Skeletal muscle cell (primary cell): ENCODE measurements around the gene GPC4.

Experiments
- DNase-seq: peaks from one replicate; pipeline ENCODE4 v3.0.0-alpha.2; 2010; ENCODE audit warnings: low read depth
- H3K4me3 ChIP-seq: 2 replicates; pipeline ENCODE4 v1.5.1; 2011; ENCODE audit warnings: low read depth, mild to moderate bottlenecking, control low read depth, low read length, moderate library complexity

The GPC4 gene

GRCh38 chrX:133413218-133413925, 1.9 kb downstream of the GPC4 start:
- H3K4me3 ChIP-seq: peak overlapping the region; percentile 60
- DNase-seq: no peak

DNA sequence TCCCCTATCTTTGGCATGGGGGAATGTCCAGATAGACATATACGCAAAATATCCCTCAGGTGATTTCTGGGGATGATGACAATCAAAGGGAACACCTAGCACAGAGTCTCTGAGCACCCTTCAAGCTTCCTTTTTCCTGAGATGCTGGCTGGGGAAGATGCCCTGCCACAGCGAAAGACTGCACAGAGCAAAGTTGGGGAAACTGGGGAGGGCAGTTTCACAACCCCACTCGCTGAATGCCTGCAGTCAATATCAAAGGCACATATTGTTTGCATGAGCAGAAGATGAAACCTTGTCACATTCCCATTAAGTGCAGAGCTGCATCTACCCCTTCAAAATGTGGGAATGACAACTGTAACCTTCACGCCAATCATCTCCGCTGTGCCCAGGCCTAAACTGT, 2.6 kb downstream of the GPC4 start:
- peak overlapping the region; percentile 60 for H3K4me3 ChIP-seq
- DNase-seq: no peak

GRCh38 chrX:133412246-133412645, 3.0 kb downstream of the GPC4 start:
- H3K4me3 ChIP-seq: no peak overlapping the region
- peak; percentile 13 for DNase-seq

DNA sequence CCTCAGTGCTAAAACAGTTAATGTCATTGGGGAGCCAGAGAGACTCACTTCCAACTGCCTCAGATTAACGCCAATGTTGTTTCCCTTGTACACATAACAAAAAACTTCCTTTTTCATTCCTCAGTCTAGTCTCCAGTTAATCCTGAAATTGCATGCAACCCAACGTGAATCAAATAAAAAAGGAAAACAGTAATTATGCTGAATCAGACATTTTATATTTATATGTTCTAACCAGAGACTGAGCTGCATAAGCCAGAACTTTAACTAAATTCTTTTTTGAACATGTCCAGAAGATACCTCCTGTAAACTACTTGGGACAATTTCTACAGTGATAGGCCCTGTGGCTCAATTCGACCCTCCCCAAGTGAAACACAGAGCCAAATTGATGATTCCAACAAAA, 4.7 kb downstream of the GPC4 start:
- no peak for DNase-seq
- no peak overlapping the region for H3K4me3 ChIP-seq

DNA sequence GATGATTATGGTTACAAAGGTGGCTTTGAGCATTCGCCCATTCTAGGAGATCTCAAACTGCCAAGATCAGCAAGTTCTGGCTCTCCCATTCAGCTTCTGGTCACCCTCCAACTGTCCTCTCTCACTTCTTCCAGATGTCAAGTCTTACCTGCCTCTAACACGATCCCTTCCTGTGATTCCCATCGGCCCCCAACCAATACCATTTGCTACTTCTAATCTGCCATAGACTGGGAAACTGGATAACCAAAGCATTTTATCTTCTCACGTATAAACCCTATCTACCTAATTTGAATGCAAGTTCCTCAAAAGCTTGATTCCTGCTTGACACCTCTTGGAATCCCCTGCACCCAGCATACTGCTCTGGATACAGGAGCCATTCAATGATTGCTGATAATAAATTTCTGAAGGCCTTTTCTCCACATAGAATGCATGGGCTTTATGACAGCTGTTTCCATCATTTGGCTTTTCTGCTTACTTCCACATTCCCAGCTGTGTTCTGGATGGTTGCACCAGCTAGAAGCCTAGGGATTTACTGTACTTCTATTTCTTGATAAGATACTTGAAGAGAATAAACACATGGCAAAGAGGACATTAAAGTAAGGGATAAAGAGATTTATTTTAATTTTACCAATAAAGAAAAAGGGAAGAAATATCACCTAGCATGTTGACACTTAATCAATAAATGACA, 9.6 kb downstream of the GPC4 start:
- DNase-seq: no peak
- no peak overlapping the region for H3K4me3 ChIP-seq

DNA sequence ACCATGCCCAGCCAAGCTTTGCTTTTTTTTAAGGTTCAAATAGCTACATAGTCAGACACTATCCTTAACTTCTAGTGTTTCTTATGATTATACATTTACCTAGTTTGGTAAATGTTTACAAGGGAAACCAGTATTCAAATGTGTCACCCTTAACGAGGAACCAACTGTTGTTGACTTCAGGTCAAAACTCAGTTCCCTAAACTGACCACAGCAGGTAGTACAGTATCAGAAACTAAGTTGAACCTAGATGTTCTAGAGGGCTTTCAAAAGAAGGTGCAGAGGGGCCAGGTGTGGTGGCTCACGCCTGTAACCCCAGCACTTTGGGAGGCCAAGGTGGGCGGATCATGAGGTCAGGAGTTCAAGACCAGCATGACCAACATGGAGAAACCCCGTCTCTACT, 11.3 kb downstream of the GPC4 start:
- DNase-seq: no peak

DNA sequence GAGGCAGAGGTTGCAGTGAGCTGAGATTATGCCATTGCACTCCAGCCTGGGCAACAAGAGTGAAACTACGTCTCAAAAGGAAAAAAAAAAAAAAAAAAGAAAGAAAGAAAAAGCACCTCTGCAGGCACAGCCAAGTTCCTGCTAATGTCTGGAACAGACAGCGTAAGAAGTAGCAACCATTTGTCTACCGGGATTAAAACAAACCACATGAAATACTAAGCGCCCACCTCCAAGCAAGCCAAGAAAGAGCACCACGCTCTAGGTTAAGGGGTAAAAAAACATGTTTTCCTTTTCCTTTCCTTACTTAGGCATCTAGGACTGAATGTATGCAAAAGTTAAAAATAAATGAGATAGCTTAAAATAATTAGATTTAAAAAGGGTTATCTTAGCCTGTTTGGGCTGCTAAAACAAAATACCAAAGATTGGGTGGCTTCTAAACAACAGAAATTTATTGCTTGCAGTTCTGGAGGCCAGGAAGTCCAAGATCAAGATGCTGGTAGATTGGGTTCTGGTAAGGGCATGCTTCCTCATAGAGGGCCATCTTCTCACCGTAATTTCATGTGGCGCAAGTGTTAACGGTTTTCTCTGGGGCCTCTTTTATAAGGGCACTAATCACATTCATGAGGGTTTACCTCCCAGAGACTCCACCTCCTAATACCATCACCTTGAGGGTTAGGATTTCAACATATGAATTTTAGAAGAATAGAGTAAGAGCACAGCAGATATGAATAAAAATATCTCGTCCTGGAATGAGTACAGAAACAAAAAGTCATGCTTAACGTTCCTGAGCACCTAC, 12.3 kb downstream of the GPC4 start:
- no peak overlapping the region for H3K4me3 ChIP-seq
- DNase-seq: no peak

More for the DNA sequence above, 11.3 kb downstream of the GPC4 start:
- H3K4me3 ChIP-seq: no peak overlapping the region

GRCh38 chrX:133402042-133402453, 13.2 kb downstream of the GPC4 start:
- no peak overlapping the region for H3K4me3 ChIP-seq
- DNase-seq: peak; percentile 78

DNA sequence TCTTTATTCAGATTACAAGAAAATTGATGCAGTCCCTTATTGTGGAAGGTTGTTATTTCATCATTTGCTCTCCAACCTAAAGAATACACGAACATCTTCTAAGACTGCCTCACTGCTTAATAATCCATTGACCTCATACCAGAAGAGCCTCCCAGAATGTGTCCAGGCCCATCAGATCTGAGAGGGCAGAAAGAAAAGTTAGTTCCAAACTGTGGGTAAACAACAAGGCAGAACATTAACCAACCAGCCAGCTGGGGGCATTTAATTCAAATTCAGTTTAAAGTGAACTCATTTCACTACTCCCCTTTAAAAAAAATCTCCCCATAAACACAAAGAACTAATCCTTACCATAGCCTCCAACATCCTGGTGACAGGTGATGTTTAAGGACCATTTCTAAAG, 13.8 kb downstream of the GPC4 start:
- peak; percentile 40 for DNase-seq
- no peak overlapping the region for H3K4me3 ChIP-seq

GRCh38 chrX:133399411-133399810, 15.9 kb downstream of the GPC4 start:
- DNase-seq: no peak
- H3K4me3 ChIP-seq: no peak overlapping the region

DNA sequence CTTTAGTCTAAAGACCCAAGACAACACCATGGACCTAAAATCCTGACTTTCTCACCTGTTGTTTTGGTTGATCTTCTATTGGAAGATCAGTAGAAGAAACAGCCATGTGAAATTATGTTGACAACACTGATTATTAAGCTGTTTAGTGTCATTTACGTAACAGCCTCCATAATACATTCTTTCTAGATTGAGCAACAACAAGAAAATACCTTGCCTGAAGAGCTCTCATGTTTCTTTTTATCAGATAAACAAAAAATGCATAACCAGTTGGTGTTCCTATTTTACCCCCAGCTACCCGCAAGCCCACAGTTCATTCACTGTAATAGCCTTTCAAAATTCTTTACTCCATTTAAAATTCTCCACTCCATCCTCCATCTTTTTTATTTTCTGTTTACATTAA, 20.5 kb downstream of the GPC4 start:
- DNase-seq: no peak
- H3K4me3 ChIP-seq: no peak overlapping the region

DNA sequence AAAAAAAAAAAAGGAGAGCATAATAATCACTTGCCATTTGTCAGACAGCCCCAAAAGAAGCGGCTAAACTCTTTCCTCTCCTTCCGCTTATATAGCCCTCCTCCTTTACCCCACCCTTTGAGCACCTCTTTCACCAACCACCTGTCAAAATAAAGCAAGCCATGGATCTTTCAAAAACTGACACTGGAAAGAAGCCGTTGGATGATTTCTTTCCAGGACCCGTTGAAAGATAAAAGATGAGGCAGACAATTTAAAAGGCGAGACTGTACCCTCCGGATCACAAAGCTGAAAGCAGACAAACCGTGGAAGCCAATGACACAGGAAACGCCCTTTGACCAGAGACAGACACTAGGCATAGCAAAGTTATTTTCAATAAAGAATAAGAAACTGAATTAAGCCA, 22.6 kb downstream of the GPC4 start:
- DNase-seq: no peak
- H3K4me3 ChIP-seq: no peak overlapping the region

DNA sequence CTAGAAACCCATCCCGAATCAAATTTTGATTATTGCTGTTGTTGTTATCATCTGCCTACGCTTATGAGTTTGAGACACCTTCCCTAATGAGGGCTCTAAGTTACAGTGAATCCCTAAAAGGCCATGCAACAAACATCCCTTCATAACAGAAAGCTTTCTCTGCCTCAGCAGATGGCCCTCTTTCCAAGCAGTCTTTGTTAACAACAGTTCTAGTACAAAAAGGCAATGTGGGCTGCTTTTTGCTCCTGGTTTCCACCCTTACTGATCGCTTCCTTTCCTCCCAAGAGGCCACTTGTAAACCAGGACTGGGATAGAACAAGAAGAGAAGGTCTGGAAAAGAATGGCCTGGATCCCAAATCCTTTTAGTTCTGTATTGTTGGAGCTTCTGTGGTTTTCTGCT, 24.2 kb downstream of the GPC4 start:
- H3K4me3 ChIP-seq: no peak overlapping the region

DNA sequence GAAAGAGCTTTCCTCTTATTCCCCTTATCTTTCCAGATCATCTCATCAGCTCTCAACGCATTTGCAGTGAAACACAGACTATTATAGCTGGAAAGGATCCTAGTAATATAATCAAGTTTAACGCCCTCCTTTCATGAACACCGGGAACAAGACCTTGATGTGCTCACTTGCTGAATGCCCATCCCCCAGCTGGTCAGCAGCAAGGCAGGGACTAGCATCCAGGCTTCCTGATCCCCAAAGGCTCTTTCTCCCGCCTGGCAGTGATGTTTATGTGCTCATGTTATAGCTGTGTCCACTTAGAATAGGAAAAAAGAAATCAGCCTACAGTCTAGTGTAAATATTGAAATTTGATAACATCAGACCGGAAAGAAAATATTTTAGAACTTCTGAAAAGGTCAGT, 24.6 kb downstream of the GPC4 start:
- no peak for DNase-seq

More for the DNA sequence above, 24.2 kb downstream of the GPC4 start:
- DNase-seq: no peak

DNA sequence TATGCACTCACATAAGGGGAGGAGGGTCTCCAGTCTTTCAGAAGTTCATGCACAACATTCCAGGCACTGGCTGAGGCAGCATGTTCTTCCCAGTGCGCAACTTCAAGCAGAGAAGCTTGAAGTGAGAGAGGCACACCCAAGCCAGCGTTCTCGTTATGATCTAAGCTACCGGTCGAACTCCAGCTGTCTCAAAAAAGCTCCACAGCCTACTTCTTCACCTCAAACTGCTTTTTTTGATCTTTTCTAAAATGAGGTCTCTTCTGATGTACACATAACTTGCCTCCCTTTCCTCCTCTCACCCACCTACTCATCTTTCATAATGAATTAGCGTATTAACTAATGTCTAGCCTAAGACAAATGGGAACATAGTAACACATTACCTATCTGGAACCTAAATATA, 25.3 kb downstream of the GPC4 start:
- no peak overlapping the region for H3K4me3 ChIP-seq
- DNase-seq: no peak

More for the DNA sequence above, 24.6 kb downstream of the GPC4 start:
- H3K4me3 ChIP-seq: no peak overlapping the region

DNA sequence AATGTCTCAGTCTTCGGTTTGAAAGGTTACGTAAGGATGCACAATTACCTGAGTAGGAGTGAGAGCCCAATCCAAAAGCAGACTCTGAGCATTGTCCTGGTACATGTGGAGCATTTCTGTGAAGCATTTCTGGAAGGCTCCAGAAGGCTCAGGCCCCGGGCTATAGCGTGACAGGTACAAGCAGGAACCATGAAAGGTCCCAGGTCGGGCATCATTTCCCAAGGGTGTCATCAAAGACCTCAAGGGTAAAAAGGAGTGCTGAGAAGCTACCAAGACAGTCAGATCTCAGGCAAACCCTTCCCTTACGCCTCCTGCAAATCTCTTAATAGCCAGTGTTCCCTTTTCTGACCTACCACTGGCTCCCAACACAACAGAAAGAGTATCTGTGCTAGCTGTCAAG, 30.8 kb downstream of the GPC4 start:
- no peak overlapping the region for H3K4me3 ChIP-seq
- no peak for DNase-seq

DNA sequence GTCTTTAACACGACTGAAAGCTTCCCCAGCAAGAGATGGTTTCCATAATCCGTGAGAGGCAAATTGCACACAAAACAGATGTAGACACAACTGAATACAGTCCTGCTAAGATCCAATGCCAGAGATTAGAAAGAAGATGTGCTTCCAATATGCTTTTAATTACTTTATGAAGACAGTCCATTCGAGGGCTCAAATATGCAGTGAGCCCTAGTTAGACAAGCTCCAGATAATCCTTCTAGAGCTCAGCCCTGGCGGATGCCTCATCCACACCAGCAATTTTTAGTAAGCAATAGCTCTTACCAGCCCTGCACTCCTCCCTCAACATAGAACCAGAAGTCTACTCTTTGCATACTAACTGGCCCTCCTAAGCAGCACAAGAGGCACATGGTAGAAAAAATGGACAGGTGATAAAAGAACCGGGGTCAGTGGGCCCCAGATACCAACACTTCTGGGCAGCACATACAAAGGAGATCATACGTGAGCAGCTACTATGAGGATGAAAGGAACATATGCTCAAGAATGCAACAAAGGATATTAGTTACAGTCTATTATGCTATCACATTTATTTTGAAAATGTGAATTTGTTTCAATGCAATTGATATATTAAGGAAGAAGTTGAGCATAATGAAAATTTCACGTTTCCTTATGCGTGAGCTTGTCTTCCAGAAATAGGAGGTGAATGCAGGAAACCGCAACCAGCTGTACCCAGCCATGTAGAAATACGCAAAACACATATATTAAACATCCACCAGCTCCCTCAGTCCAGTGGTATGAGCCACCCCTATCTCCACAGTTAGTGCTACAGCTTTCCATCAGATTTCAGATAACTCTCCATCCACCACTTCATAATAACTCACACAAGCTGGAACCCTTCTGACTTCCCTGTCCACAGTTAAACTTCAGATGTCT, 34.3 kb downstream of the GPC4 start:
- no peak overlapping the region for H3K4me3 ChIP-seq
- no peak for DNase-seq

- H3K4me3 ChIP-seq: no peak overlapping the region
- DNase-seq: no peak
Observed at GRCh38 chrX:133376422-133376821, 38.9 kb downstream of the GPC4 start.

DNA sequence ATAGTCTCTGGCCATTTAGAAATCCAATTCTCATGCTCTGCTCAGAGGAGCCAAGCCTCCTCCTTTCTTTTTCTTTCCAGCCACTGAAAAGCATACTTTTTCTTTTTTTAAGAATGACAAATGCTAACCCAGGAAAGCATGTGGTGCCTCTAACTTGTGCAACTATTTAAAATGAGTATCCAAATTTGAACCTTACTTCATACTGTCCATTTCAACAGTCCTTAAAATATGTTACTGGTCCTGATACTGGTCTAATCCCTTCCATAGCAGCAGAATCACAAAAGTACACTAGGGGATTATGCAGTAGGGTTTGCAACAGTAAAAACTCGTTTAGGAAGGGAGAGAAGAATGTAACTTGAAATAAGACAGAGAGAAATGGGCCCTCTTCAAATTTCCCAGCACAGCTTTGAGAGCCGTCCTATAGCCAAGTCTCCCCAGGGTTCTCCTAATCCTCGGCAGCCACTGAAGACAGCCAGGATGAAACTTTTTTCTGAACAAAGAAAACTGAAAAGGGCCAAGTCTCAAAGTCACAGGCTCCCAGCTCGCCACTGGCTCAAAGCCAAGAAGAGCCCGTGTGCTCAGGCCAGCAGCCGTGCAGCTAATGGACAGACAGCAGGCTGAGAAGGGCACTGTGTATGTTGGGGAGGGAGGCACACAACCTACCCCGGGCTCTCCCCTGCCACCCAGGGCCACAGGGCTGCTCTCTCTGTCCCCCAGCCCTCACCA, 39.5 kb downstream of the GPC4 start:
- H3K4me3 ChIP-seq: no peak overlapping the region
- DNase-seq: no peak
